HG03175 (cell line): ENCODE data around the gene PPP6R3.

Source experiments
- ATAC-seq: cut with Tn5 transposase; IDR thresholded peaks from one replicate; pipeline ENCODE4 v1.9.1; 2021; ENCODE audit warnings: mild to moderate bottlenecking, moderate library complexity; ENCODE audit not compliant: unreplicated experiment

Gene PPP6R3

DNA sequence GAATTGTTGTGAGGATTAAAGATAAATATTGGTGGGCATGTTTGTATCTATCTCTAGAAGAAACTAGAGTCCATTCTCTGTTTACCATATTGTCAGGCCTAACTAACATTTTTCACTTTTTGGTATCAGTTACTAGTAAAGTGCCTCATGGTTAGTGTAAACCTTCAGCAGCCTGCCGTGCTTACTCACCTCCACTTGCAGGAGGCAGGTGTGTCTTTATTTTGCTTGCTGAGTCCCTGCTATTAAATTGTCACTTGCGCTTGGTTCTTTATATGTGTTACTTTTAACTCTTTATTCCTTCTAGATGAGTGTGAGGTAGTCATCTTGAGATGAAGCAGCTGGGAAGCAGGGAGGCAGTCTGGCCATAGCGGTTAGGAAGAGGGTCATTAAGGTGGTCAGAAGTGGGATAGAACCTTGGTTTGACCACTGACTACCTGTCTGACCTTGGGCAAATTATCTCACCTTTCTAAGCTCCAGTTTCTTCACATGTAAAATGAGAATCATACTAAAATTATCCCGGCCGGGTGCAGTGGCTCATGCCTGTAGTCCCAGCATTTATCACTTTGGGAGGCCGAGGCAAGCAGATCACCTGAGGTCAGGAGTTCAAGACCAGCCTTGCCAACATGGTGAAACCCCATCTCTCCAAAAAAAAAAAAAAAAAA, 21.2 kb downstream of the PPP6R3 start:
- no peak for ATAC-seq

DNA sequence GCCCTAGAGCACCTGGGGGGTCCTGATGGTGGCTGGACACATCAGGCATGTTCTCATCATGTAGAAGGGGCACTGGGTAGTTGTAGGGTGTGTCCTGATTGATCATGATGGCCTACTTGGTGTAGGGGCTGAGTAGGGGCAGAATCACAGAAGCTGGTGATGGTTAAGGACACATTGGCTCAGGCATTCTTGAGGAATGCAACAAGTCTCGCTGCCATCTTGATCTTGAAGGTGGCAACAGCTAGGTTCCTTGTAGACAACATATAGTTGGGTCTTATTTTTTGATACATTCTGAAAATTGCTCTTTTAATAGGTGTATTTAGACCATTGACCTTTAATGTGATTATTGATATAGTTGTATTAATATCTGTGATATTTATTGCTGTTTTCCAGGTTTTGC, 28.1 kb downstream of the PPP6R3 start:
- no peak for ATAC-seq

DNA sequence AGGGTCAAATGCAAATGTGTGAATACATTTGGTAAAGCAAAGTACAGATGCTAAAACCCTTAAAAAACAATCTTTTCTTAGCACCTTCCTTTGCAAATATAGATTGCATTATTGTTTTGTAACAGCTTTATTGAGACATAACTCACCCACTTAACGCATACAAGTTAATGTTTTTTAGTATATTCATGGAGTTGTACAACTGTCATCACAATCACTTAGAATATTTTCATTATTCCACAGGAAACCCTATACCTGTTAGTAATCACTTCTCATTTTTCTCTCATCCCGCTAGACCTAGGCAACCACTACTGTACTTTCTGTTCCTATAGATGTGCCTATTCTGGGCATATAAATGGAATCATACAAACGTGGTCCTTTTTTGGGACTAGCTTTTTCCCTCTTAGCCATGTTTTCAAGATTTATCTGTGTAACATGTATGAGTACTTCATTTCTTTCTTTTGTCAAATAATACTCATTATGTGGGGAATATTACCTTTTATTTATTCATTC, 34.7 kb downstream of the PPP6R3 start:
- no peak for ATAC-seq

DNA sequence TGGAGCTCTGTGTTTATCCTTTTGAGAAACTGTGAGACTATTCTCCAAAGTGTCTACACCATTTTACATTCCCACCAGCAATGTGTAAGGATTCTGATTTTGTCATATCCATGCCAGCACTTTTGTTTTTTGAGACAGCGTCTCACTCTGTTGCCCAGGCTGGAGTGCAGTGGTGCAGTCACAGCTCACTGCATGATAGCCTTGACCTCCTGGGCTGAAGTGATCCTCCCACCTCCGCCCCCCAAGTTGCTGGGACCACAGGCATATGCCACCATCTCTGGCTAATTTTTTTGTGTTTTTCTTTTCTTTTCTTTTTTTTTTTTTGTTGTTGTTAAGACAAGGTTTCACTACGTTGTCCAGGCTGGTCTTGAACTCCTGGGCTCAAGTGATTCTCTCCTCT, 35.3 kb downstream of the PPP6R3 start:
- no peak for ATAC-seq

DNA sequence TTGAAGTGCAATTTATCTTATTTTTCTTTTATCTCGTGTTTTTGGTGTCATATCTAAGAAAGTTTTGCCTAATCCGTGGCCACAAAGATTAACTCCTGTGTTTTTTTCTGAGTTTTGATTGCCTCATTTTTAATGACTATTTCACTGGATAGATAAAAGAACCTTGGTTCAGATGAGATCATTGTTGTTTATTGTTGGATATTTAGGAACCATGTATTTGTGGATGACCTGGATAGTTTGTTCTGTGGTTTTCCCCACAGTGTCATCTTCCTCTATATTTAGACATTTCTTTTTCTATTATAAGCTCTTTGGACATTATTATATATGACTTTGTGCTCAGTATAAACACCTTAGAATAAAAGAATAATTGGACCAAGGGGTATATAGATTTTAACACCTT, 37.2 kb downstream of the PPP6R3 start:
- no peak for ATAC-seq

DNA sequence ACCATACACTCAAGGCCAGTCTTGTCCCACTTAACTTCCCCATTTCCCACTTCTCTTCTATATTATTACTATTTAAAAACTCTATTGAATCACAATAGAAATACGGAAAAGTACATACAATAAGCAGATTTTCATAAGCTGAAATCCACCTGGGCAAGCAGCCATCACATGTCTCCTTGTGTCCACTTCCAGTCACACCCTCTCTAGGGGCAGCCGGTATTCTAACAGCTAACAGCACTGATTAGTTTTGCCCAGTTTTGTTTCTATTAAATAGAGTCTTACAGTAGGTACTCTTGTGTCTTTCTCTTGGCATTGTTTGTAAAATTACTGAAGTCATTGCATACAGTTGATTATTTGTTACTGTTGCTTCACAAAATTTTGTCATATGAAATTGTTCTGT, 37.8 kb downstream of the PPP6R3 start:
- ATAC-seq, result no peak

DNA sequence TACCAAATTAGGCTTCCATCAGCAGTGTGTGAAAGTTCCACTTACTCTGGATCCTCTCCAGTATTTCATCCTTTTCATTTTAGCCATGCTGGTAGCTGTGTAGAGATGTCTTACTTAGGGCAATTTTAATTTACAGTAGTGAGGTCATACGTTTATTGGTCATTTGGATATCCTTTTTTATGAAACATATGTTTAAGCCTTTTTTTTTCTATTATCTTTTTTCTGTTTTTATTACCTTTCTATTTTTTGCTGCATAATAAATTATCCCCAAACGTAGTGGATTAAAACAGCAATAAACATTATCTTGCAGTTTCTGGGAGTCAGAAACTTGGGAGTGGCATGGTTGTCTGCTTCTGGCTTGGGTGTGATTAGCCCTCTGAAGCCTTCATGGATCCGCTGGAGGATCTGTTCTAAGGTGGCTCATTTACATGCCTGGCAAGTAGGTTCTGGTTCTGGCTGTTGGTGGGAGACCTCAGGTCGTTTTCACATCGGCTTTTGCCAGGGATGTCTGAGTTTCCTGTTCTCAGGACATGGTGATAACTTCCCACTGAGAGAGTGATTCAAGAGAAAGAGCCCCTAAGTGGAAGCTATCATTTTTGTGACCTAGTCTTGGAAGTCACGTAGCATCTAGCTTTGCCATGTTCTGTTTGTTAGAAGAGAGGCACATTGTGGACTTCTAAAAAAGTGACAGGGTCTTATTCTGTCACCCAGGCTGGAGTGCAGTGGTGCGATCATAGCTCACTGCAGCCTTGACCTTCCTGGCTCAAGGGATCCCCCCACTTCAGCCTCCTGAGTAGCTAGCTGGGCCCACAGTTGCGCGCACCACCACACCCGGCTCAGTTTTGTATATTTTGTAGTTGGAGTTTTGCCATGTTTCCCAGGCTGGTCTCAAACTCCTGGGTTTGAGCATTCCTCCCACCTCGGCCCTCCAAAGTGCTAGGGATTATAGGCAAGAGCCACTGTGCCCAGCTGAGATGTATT, 38.6 kb downstream of the PPP6R3 start:
- ATAC-seq, result no peak

DNA sequence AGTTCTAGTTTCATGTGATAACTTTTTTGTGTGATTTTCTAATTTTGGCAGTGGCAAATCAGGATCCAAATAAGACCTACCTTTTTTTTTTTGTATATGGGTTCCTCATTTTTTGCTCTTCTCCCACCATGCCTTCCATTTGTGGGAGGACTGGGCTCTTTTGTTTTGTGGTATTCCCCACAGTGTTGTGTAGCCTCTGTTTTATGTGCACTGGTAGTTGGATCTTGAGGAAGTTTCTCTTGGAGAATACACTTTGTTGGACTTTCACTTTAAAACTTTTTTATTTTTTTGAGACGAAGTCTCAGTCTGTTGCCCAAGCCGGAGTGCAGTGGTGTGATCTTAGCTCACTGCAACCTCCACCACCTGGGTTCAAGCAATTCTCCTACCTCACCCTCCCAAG, 39.7 kb downstream of the PPP6R3 start:
- no peak for ATAC-seq

DNA sequence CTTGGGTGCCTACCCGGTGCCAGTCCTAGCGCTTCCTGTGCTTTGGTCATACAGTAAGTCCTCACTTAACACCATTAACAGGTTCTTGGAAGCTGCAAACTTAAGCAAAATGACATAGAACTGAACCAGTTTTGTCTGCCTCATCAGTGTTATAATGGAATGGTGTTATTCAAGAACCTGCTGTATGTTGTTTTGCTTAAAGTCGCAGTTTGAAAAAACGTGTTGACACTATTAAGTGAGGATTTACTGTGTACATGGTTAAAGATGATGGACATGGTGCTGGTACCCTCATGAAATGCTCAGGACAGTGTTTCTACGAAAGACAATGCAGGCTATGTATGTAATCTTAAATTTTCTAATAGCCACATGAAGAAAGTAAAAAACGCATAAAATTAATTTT, 41.3 kb downstream of the PPP6R3 start:
- ATAC-seq, result no peak

DNA sequence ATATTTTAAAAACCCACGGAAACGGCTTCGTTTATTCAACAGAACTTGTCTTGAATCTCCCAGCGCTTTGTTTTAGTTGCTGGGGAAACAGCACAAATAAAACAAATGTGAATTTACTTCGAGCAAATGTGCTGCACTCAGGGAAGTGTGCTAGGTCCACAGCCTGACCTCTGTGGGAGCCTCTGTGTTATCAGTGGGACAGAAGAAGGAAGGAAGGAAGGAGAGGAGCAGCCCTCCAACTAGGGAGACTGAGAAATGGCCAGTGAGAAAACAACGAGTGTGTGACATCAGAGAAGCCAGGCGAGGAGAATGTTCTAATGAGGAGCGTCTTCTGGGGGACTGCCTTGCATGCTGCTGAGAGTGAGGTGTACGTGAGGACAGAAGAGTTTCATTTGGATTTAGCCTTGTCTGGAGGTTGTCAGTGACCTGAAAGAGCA, 42.7 kb downstream of the PPP6R3 start:
- ATAC-seq, result no peak

DNA sequence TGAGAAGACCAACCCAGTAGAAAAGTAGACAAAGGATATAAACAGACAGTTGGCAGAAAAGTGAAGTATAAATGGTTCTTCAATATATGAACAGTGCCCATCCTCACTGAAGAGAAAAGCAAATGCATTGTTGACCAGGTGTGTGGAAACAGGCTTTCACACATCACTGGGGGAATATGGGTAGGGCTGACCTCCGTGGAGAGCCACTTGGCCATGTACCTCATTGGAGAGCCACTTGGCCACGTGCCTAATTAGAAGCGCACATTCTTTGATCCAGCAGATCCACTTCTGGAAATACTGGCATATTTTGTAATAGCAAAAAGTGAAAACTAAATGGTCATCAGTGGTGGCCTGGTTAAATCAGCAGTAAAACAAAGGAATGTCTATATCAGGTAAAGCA, 43.2 kb downstream of the PPP6R3 start:
- ATAC-seq, result no peak

DNA sequence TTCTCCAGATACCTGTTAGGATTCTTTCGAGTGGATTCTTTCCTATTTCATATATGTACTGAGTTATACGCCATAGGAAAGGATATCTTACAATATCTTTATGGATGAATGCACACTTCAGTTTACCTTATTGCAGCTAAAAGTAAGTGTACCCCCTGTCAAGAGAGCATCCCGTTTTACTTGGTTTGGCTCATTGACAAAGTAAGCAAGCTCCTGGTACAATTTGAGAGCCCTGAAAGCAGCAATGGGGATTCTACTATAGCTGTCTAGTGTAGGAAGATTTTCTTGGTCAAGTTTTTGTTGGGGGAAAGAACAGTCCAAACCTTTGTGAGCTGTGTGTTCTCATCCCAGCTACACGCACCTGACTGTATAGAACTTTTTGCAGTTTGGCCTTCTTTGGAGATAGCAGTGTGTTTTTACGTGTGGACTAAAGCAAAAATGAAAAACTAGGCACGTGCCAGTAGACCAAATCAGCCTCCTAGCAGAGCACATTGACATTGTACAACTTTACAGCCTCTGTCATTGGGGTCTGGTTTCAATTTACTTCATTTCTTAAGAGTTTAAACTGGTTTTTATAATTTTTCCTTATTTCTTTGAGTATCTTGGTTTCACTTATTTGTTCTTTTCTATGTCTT, 44.0 kb downstream of the PPP6R3 start:
- ATAC-seq, result no peak

DNA sequence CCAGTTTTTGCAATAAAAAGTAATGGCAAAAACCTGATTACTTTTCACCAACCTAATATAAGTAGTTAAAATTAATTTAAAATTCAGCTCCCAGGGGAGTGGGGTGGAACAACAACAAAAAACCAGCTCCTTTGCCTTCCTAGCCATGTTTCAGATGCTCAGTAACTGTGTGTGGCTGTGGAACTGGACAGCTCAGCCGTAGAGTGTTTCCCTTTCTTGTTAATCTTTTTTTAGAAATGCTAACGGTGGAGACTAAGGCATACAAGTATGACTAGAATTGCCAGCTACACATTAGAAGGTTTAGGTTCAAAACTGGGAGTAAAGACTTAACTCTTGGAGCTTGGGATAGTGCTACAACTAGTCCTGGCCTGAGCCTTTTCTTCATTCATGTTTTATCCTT, 45.0 kb downstream of the PPP6R3 start:
- no peak for ATAC-seq

DNA sequence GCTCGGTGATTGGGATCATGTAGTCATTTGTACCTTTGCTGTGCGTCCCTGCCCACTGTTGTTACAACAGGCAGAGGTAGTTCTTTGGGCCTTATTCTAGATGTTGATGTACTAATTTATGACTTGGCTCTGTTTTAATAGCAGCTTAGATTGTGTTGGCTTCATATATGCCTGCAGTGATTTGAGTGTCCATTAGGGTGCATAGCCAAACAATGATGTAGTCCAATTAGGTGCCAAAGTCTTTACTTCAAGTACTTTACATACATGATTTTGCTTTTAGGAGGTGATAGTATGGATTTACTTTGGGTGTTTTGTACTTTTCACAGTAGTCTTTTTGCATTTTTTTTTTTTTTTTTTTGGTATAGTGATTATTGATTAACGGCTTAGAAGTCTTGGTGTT, 46.4 kb downstream of the PPP6R3 start:
- no peak for ATAC-seq

DNA sequence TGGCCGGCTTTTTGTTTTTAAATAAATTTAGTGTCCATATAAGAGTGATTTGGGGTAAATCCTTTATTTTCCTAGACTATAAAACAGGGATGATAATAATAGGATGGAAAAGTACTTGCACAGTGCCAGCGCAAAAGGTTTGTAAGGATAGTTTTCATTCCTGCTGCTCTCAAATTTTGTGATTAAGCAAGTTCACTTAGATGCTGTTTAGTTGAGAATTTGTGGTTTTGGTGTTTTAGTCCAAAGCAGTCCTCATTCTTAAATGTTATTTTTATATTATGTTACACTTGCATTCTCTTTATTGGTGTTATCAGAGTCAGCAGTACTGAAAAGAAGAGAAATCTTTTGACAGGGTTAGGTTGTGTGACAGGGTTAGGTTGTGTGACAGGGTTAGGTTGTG, 47.9 kb downstream of the PPP6R3 start:
- ATAC-seq, result no peak

DNA sequence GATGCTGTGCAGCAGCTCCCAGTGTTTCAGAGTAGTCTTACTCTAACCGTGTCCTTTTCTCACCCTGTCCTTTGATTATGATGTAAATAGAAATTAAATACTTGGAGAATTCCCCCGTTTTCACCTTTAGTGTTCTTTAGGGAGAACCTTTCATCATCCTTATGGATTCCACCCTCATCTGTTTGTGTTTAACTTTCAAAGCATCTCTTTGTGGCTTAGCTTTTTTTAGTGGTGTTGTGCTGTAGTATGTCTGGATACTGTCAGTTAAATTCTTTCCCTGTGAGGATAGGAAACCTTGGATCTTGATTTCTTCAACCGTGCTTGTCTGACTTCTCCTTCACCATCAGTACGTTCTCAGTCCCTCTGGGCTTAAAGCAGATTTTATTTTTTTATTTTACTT, 48.5 kb downstream of the PPP6R3 start:
- ATAC-seq, result no peak

DNA sequence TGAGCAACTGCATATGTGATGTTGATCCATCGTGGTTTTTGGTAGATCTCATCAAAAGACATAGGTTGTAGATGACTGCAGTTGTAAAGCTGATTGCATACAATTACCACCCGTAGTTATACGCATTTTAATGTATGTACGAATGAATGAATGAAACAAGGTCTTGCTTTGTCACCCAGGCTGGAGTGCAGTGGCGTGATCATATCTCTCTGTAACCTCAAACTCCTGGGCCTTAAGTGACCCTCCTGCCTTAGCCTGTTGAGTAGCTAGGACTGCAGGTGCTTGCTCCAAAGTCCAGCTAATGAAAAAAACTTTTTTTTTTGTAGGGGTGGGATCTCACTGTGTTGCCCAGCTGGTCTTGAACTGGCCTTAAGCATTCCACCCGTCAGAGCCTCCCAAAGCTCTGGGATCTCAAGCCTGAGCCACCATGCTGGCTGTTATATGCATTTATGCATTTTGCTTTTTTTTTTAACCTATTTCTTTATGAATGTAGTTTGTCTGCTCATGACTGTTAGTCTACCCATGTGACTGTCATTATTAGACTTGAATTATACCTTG, 53.5 kb downstream of the PPP6R3 start:
- ATAC-seq, result no peak

DNA sequence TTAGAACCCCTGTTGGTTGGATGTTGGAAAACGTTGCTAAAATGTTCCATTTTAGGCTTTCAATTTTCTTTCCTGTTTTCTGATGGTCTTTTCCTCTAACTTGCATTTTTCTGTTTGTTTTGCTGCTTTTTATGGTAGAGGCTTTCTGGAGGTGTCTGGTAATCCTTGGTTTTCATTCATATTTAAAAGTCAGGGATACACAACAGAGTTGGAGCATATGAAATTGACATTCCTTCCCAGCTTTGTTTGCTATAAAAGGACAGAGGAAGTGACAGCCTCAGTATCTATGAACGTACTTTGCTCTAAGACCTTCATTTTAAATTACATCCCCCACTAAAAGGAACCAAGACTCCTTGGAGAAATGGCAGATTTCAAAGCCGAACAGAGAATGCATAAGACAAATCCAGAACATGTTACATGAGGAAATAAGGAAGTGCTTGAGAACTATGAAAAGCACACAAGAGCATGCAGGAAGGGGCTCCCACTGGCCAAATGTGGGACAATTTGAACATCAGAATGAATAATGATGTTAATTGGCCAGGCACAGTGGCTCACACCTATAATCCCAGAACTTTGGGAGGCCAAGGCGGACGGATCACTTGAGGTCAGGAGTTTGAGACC, 56.7 kb downstream of the PPP6R3 start:
- ATAC-seq, result no peak

DNA sequence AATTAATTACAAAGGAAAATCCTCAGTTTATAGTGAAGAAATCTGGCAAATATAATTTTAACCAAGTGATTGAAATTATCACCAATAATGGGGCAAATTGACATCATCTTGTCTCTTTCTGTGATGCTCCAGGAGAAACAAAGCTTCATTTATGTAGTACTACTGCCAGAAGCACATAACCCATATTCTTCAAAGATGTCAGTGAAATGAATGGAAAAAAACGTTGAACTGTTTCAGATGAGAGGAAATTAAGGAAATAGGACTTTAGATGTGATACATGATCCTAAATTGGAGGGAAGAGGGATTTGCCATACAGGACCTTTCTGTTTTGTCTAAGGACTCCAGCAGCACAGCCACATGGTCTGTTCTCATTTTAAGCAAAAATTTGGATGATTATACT, 57.6 kb downstream of the PPP6R3 start:
- ATAC-seq, result no peak

DNA sequence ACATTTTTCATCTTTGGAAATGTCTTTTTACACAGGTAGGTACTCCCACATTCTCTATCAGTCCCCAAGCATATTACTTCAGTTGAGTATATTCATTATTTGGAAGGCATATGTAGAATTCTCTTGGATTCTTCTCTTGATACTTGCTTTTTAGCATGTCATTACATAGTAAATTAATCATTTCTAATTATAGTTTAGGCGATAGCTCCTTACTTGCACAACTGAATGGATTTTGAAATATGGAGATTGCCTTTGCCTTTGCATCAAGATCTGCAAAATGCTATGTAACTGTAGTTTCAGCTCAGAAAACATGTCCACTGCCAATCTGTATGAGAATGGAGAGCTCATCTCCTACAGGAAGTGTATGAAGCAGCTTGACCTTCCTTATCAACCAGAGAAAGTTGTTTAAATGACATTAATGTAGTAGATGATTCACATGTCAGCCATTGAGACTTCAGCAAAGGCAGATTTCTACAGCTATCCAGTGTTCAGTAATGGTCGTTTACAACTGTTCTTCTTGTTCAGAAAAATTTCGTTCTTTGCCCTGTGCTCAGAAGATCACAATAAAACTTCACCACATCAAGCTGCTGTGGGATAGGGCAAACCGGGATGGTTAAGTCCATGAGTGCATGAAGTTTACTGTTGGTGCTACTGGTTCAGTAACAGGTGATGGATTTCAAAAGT, 61.6 kb downstream of the PPP6R3 start:
- ATAC-seq, result no peak
